Gastrocnemius medialis (tissue), 4 donors: ENCODE data around the gene QSER1. TPM values are rescaled to one million over a fixed set of nuclear protein-coding genes. Genes with fewer than 3 reads are reported as not detected.

Source experiments
- ATAC-seq, 2 donors: fragments of 150-250 bp; one replicate each; pipeline ENCODE4 v1.9.1; 2016
- DNase-seq, 2 donors: peaks; one replicate each; pipeline ENCODE4 v3.0.0-alpha.2; 2019
- H3K27ac ChIP-seq, 4 donors: fragments of 200-600 bp; sonication (generic); 1 replicate in 1 of 4; 2 replicates in 3 of 4; pipeline ENCODE4 v1.5.1; 2016 to 2018; ENCODE audit warnings: mild to moderate bottlenecking in 2 of 4, moderate library complexity in 1 of 4
- H3K27me3 ChIP-seq, 3 donors: fragments of 200-600 bp; sonication (generic) in 2 of 3; 1 replicate in 1 of 3; 2 replicates in 2 of 3; pipeline versions ENCODE4 v1.5.1 to v1.6.0; 2016 to 2019; ENCODE audit warnings: mild to moderate bottlenecking in 1 of 3, moderate library complexity in 1 of 3
- H3K36me3 ChIP-seq, 2 donors: fragments of 200-600 bp; sonication (generic) in 1 of 2; one replicate each; pipeline ENCODE4 v1.5.1; 2017 to 2018
- H3K4me1 ChIP-seq, 2 donors: fragments of 200-600 bp; sonication (generic) in 1 of 2; one replicate each; pipeline ENCODE4 v1.5.1; 2016 to 2017; ENCODE audit warnings: mild to moderate bottlenecking in 2 of 2
- H3K4me3 ChIP-seq, 4 donors: fragments of 200-600 bp; sonication (generic) in 3 of 4; 1 replicate in 1 of 4; 2 replicates in 3 of 4; pipeline ENCODE4 v1.5.1; 2016 to 2019; ENCODE audit warnings: mild to moderate bottlenecking in 2 of 4
- H3K9me3 ChIP-seq, 3 donors: fragments of 200-600 bp; sonication (generic) in 2 of 3; 1 replicate in 1 of 3; 2 replicates in 2 of 3; pipeline ENCODE4 v1.5.1; 2016 to 2019
- POLR2A ChIP-seq, 2 donors: fragments of 450-650 bp; IDR thresholded peaks; one replicate each; pipeline ENCODE4 v1.6.1; 2017; ENCODE audit warnings: antibody characterized with exemption in 2 of 2, mild to moderate bottlenecking in 2 of 2, moderate library complexity in 2 of 2
- in situ Hi-C, 4 donors: fragments of 200-750 bp; cut with MboI; loops; one replicate each; pipeline versions ENCODE4 v1.15.0 to v1.8.0; 2017; ENCODE audit warnings: low sequenced_read_pairs in 4 of 4
- intact Hi-C: fragments of 100-400 bp; cut with DNase I; formaldehyde crosslinking; loops from one replicate; pipeline ENCODE4 v1.15.1; 2023; ENCODE audit warnings: low total_unique reads
- total RNA-seq, 4 donors: library from RNA; depleted of rRNA; stranded (reverse); fragments of >200 nt; gene quantifications; one replicate each; pipeline versions ENCODE4 v1.1.0 to v1.2.3, GENCODE V29; 2016
- TF ChIP-seq, protein P1 (sequence below), 5 experiments: fragments of 450-650 bp in 3 of 5; fragments of 200-600 bp in 2 of 5; sonication (generic) in 2 of 5; IDR thresholded peaks in 4 of 5; conservative IDR thresholded peaks in 1 of 5; 1 replicate in 4 of 5; 2 replicates in 1 of 5; pipeline ENCODE4 v1.5.1; 2016 to 2019; ENCODE audit warnings: antibody characterized with exemption in 5 of 5, mild to moderate bottlenecking in 3 of 5, moderate library complexity in 3 of 5

The QSER1 gene
- total RNA-seq, 4 donors from 2014 or later = 7.5 to 17.2 (median 13.1) TPM

DNA sequence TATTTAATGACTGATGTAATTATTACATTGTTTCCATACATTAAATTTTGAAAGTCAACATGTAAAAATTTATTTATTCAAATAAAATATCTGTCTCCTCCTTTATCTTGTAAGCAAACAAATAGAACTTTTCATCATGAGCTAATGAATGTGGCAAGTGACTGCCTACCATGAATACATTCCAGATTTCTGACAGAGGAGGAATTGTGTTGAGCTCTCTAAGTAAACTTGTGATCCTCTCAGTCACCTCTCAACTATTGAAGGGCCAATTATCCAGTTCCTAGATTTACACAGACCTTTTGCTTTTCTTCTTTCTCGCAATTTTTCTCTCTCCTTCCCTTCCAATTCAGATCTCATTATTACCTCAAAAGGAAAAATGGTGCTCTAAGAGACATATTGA lies 41.4 kb upstream of the QSER1 start:
- TF ChIP-seq, protein P1, sequence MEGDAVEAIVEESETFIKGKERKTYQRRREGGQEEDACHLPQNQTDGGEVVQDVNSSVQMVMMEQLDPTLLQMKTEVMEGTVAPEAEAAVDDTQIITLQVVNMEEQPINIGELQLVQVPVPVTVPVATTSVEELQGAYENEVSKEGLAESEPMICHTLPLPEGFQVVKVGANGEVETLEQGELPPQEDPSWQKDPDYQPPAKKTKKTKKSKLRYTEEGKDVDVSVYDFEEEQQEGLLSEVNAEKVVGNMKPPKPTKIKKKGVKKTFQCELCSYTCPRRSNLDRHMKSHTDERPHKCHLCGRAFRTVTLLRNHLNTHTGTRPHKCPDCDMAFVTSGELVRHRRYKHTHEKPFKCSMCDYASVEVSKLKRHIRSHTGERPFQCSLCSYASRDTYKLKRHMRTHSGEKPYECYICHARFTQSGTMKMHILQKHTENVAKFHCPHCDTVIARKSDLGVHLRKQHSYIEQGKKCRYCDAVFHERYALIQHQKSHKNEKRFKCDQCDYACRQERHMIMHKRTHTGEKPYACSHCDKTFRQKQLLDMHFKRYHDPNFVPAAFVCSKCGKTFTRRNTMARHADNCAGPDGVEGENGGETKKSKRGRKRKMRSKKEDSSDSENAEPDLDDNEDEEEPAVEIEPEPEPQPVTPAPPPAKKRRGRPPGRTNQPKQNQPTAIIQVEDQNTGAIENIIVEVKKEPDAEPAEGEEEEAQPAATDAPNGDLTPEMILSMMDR (IDR thresholded peaks at IDR 0.05 in 4 of 5, conservative IDR thresholded peaks at IDR 0.05 in 1 of 5) = no peak
- no peak for TF ChIP-seq POLR2A (IDR thresholded peaks at IDR 0.05)
- intact Hi-C loops = no loop called here

DNA sequence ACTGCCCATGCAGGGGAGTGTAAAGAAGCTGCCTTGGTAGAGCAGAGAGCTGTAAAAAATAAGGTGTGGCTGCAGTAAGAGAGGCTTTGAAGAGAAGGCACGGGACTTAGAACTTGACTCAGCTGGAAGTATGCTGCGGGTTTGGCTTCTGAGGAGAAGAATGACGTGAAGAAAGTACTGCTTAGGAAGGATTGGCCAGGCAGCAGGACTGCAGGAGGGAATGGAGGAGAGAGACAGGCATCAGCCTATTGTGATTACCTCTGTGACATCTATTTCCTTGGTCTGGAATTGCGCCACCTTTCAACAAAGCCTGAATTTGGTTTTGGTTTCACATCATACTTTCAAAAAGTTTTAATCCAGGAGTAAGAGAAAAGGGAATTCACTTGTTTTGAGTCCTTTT lies 40.4 kb upstream of the QSER1 start:
- Histone ChIP-seq H3K27me3 (no peaks in the 10 kb centered on the region), H3K9me3 (no peaks in the 10 kb centered on the region), H3K4me1 (no peaks in the 10 kb centered on the region), H3K27ac (no peak overlapping the region), H3K4me3 (no peak overlapping the region), H3K36me3 (no peaks in the 10 kb centered on the region)
- intact Hi-C loops = no loop called here
- TF ChIP-seq, protein P1 (IDR thresholded peaks at IDR 0.05 in 4 of 5, conservative IDR thresholded peaks at IDR 0.05 in 1 of 5) = no peak
- no peak for TF ChIP-seq POLR2A (IDR thresholded peaks at IDR 0.05)
- ATAC-seq = no peak
- in situ Hi-C loops = no loop called here
- no peak for DNase-seq

More for the DNA sequence above, 41.4 kb upstream of the QSER1 start:
- in situ Hi-C loops = no loop called here
- ATAC-seq (no peak), DNase-seq (no peak)
- Histone ChIP-seq H3K4me3 (no peak overlapping the region), H3K27ac (no peak overlapping the region), H3K36me3 (no peaks in the 10 kb centered on the region), H3K9me3 (no peaks in the 10 kb centered on the region), H3K27me3 (no peaks in the 10 kb centered on the region), H3K4me1 (no peaks in the 10 kb centered on the region)

DNA sequence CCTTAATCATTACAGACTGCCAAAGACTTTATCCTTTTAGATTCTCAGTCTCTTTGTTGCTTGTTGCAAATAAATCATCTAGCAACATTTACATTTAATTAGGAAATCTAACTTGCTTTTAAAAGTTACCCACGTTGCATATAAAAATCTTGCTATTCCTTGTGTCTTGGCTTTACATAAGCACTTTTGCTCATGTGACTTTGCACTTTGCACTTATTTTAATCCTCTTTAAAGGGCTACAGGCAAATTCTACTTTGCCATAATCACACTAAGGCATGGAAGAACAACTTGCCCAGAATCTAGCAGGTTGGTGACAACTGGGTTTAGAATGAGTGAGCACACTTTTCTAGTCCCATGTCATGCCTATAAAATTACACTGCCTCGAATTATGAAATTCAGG lies 37.0 kb upstream of the QSER1 start:
- DNase-seq = no peak
- no peak for ATAC-seq
- H3K4me1 ChIP-seq = no peaks in the 10 kb centered on the region
- no peak overlapping the region for H3K27ac ChIP-seq
- TF ChIP-seq, protein P1 (IDR thresholded peaks at IDR 0.05 in 4 of 5, conservative IDR thresholded peaks at IDR 0.05 in 1 of 5) = no peak
- no peak for TF ChIP-seq POLR2A (IDR thresholded peaks at IDR 0.05)
- no peaks in the 10 kb centered on the region for H3K27me3 ChIP-seq
- H3K4me3 ChIP-seq = no peak overlapping the region
- H3K36me3 ChIP-seq = no peaks in the 10 kb centered on the region
- in situ Hi-C loops = no loop called here
- no peaks in the 10 kb centered on the region for H3K9me3 ChIP-seq
- intact Hi-C loops = no loop called here

DNA sequence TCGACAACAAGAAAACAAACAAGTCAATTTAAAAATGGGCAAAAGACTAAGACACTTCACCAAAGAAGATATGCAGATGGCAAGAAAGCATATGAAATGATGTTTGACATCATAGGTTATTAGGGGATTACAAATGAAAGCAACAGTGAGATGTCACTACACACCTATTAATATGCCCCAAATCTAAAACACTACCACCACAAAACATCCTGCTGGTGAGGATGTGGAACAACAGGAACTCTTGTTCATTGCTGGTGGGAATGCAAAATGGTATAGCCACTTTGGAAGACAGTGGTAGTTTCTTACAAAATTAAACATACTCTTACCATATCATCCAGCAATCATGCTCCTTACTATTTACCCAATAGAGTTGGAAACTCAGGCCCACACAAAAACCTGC lies 33.9 kb upstream of the QSER1 start:
- Histone ChIP-seq H3K36me3 (no peaks in the 10 kb centered on the region), H3K27ac (no peak overlapping the region), H3K9me3 (no peaks in the 10 kb centered on the region), H3K4me1 (no peaks in the 10 kb centered on the region), H3K27me3 (no peaks in the 10 kb centered on the region), H3K4me3 (no peak overlapping the region)
- TF ChIP-seq, protein P1 (IDR thresholded peaks at IDR 0.05 in 4 of 5, conservative IDR thresholded peaks at IDR 0.05 in 1 of 5) = no peak
- TF ChIP-seq POLR2A (IDR thresholded peaks at IDR 0.05) = no peak
- in situ Hi-C loops (no loop called here), intact Hi-C loops (no loop called here)
- ATAC-seq (no peak), DNase-seq (no peak)

DNA sequence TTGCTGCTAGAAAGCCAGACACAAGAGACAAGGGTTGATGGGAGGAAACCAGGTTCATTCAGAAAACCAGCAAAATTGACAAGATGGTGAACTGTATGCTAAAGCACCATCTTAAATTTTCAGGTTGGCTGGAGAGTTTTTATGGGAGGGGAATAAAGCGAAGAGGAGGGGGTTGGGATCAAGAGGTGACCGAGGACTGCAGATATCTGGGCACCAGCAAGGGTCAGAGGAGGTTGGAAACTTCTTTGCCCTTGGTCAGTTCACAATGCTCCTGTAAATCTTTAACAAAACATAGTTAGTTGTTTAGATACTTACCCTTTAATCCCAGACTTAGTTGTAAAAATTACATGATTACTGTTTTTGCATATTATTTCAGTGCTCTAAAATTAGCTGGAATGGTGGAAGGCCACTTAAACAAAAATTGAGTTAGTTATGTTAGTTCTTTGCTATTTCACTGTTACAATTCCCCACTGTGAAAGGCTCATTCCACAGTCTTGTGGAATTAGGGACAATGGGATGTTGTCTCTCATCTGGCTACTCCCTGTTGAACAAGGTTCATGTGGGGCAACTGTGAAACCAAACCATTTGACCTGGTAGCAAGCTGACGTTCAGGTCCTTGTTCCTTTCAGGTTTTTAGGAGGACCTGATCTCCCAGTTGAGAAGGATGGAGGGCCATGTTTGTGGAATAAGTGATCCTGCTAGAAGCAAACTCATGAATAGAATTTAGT lies 30.6 kb upstream of the QSER1 start:
- Histone ChIP-seq H3K4me1 (no peaks in the 10 kb centered on the region), H3K9me3 (no peaks in the 10 kb centered on the region), H3K36me3 (no peaks in the 10 kb centered on the region), H3K27ac (no peak overlapping the region), H3K4me3 (no peak overlapping the region), H3K27me3 (no peaks in the 10 kb centered on the region)
- intact Hi-C loops = no loop called here
- no peak for DNase-seq
- in situ Hi-C loops = no loop called here
- ATAC-seq = no peak
- TF ChIP-seq POLR2A (IDR thresholded peaks at IDR 0.05) = no peak
- TF ChIP-seq, protein P1 (IDR thresholded peaks at IDR 0.05 in 4 of 5, conservative IDR thresholded peaks at IDR 0.05 in 1 of 5) = no peak
